Mesodermal cell (in vitro differentiated cells): ENCODE data around the gene ARID1A.

Source experiments
- H3K27ac ChIP-seq: 2 replicates; pipeline ENCODE4 v1.7.0; 2013; ENCODE audit warnings: mild to moderate bottlenecking, low read depth, low read length, moderate library complexity; ENCODE audit not compliant: severe bottlenecking
- H3K36me3 ChIP-seq: 2 replicates; pipeline ENCODE4 v1.7.1; 2013; ENCODE audit warnings: mild to moderate bottlenecking, low read length, moderate library complexity; ENCODE audit not compliant: control insufficient read depth, insufficient read depth
- H3K4me1 ChIP-seq: one replicate; pipeline ENCODE4 v1.7.1; 2013; ENCODE audit warnings: mild to moderate bottlenecking, low read length; ENCODE audit not compliant: insufficient read depth, control insufficient read depth, poor library complexity, severe bottlenecking
- H3K4me3 ChIP-seq: 2 replicates; pipeline ENCODE4 v1.7.0; 2013; ENCODE audit warnings: low read length, control low read depth, mild to moderate bottlenecking; ENCODE audit not compliant: insufficient read depth, poor library complexity, severe bottlenecking; ENCODE audit errors: extremely low read depth
- H3K9me3 ChIP-seq: 2 replicates; pipeline ENCODE4 v1.7.1; 2013; ENCODE audit warnings: mild to moderate bottlenecking, low read length, moderate library complexity; ENCODE audit not compliant: control insufficient read depth
- WGBS, 2 experiments: methylation state at CpG; one replicate each; pipeline ENCODE4 v1.1.5; 2013; ENCODE audit warnings: missing lambda C conversion rate in 2 of 2; ENCODE audit not compliant: insufficient coverage in 2 of 2; 5-methylcytosine and 5-hydroxymethylcytosine counted together

ARID1A gene

DNA sequence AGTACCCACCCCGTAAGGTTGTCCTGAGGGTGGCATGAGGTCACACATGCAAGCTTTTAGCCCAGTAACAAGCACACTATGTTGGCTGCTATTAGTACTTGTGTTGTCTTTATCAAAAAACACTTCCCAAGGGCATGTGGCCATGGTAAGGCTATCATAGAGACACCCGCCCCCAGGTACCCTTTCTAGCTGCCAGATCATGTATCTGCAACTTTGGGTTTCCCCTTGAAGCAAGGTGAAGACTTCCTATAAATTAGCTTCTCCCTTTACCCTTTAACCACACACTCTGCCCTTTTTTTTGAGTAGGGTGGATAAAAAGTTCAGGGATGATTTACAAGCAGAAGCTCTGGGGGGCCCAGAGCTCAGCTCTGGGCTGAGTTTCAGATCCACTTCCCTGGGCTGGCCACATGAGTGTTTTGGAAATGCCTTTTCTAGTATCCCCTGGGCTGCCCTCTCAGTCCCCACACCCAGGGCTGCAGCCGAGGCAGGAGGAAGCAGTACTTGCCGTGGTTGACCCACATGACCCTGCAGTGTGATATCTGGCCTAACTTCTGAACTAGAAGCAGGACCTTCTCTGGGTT lies 132.7 kb downstream of the ARID1A start:
- H3K27ac ChIP-seq, result no peak overlapping the region
- H3K9me3 ChIP-seq, result no peaks in the 10 kb centered on the region
- peaks cover 32% of the 10 kb centered on the region for H3K36me3 ChIP-seq
- peaks cover 28% of the 10 kb centered on the region for H3K4me1 ChIP-seq
- no peak overlapping the region for H3K4me3 ChIP-seq
- 83 to 91% methylated on average over 2 to 3 of the region's 4 CpGs for WGBS, 2 experiments

DNA sequence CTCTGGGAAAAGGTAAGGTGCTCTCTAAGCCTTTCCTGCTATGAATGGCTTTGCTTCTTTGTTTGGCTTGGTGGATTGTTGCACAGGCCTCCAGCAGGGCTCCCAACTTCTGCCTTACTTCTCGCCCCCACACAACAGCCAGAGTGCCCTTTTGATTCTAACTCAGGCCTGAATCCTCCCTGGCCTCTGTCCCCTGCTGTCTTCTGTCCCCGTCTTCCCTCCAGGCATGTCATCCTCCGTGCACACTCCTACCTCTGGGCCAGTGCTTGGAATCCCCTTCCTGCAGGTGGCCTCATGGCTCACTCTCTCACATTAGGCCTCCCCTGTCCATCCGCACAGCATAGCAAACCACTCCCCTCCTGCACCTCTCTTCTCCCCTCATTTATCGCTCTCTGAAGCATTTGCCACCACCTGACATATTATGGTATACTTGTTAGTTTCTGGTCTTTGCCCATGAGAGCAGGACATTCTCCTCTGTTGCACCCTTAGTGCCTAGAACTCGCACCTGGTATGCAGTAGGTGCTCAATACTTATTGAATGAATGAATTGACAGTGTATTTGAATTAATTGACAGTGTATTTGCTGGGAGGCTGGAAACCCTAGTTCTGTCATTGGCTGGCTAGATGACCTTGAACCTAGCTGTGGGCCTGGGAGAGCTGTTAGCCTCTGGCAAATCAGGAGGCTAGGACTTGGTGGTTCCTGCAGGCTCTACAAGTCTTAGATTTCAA lies 133.5 kb downstream of the ARID1A start:
- H3K36me3 ChIP-seq, result peaks cover 40% of the 10 kb centered on the region
- H3K4me1 ChIP-seq, result peaks cover 28% of the 10 kb centered on the region
- H3K27ac ChIP-seq, result no peak overlapping the region
- H3K4me3 ChIP-seq, result no peak overlapping the region
- H3K9me3 ChIP-seq, result no peaks in the 10 kb centered on the region
- WGBS, 2 experiments, result 86 to 88% methylated on average over 4 to 5 of the region's 6 CpGs

- H3K27ac ChIP-seq, result no peak overlapping the region
- H3K9me3 ChIP-seq, result no peaks in the 10 kb centered on the region
- peaks cover 15% of the 10 kb centered on the region for H3K4me1 ChIP-seq
- WGBS, 2 experiments, result 90 to 100% methylated on average over 1 to 3 of the region's 3 CpGs
- no peak overlapping the region for H3K4me3 ChIP-seq
- H3K36me3 ChIP-seq, result peaks cover 53% of the 10 kb centered on the region
Observed at GRCh38 chr1:26831059-26831458, 135.2 kb downstream of the ARID1A start.
